PFSK-1 (cell line): ENCODE results near the gene PHF2.

ENCODE experiments used
- FOXP2 ChIP-seq: optimal IDR thresholded peaks from 2 replicates; pipeline ENCODE3; 2011; ENCODE audit warnings: borderline replicate concordance, control low read depth, inconsistent platforms; ENCODE audit not compliant: insufficient read depth; ENCODE audit errors: extremely low read length, extremely low read depth
- POLR2AphosphoS5 ChIP-seq: IDR thresholded peaks from 2 replicates; pipeline ENCODE4 v1.6.1; 2012; ENCODE audit warnings: low read depth, mild to moderate bottlenecking, control low read depth, low read length, moderate library complexity
- SIN3A ChIP-seq: IDR thresholded peaks from 2 replicates; pipeline ENCODE4 v1.6.1; 2012; ENCODE audit warnings: mild to moderate bottlenecking, low read length, moderate library complexity, borderline replicate concordance; ENCODE audit not compliant: insufficient read depth
- TAF1 ChIP-seq: IDR thresholded peaks from 2 replicates; pipeline ENCODE4 v1.6.1; 2012; ENCODE audit warnings: low read length, control low read depth, borderline replicate concordance; ENCODE audit not compliant: insufficient read depth
- TF ChIP-seq, protein P1 (sequence below), 2 experiments: IDR thresholded peaks; 2 replicates each; pipeline versions ENCODE4 v1.6.1 to v1.8.0; 2011 to 2012; ENCODE audit warnings: low read depth in 2 of 2, low read length in 2 of 2, control low read depth in 1 of 2, inconsistent platforms in 1 of 2, mild to moderate bottlenecking in 1 of 2, moderate library complexity in 1 of 2; ENCODE audit not compliant: insufficient read depth in 1 of 2

PHF2 gene

GRCh38 chr9:93724852-93725251, 148.5 kb downstream of the PHF2 start:
- TF ChIP-seq, protein P1, sequence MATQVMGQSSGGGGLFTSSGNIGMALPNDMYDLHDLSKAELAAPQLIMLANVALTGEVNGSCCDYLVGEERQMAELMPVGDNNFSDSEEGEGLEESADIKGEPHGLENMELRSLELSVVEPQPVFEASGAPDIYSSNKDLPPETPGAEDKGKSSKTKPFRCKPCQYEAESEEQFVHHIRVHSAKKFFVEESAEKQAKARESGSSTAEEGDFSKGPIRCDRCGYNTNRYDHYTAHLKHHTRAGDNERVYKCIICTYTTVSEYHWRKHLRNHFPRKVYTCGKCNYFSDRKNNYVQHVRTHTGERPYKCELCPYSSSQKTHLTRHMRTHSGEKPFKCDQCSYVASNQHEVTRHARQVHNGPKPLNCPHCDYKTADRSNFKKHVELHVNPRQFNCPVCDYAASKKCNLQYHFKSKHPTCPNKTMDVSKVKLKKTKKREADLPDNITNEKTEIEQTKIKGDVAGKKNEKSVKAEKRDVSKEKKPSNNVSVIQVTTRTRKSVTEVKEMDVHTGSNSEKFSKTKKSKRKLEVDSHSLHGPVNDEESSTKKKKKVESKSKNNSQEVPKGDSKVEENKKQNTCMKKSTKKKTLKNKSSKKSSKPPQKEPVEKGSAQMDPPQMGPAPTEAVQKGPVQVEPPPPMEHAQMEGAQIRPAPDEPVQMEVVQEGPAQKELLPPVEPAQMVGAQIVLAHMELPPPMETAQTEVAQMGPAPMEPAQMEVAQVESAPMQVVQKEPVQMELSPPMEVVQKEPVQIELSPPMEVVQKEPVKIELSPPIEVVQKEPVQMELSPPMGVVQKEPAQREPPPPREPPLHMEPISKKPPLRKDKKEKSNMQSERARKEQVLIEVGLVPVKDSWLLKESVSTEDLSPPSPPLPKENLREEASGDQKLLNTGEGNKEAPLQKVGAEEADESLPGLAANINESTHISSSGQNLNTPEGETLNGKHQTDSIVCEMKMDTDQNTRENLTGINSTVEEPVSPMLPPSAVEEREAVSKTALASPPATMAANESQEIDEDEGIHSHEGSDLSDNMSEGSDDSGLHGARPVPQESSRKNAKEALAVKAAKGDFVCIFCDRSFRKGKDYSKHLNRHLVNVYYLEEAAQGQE (IDR thresholded peaks at IDR 0.05; ENCODE audit: insufficient read depth in 1 of 2, low read depth in 2 of 2, low read length in 2 of 2) = no peak
- TF ChIP-seq TAF1 (no peak), SIN3A (no peak), FOXP2 (no peak), POLR2AphosphoS5 (no peak)

- TF ChIP-seq SIN3A (no peak), FOXP2 (no peak), TAF1 (no peak), POLR2AphosphoS5 (no peak)
- TF ChIP-seq, protein P1 (IDR thresholded peaks at IDR 0.05; ENCODE audit: insufficient read depth in 1 of 2, low read depth in 2 of 2, low read length in 2 of 2) = no peak
Observed at GRCh38 chr9:93725382-93725781, 149.0 kb downstream of the PHF2 start.

DNA sequence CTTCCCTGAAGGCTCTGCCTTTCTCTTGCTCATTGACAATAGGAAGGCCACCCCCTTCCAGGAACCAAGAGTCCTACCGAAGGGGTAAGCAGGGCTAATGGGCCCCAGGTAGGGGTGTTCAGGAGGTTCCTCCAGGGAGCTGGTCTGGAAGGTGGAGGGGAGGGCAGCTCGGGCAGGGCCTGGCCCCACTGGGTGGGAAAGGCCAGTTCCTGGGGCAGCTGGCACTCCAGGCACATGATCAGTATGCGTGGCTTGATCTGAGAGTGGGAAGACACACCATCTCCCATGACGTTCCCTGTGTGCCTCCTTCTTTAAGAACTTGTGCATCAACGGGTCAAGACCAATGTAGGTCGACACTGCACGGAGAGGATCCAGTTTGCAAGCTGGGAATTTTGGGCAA, 149.8 kb downstream of the PHF2 start:
- no peak for TF ChIP-seq SIN3A
- no peak for TF ChIP-seq TAF1
- TF ChIP-seq POLR2AphosphoS5 = no peak
